ENCODE data around the gene CBLL2. TPM values are rescaled to one million over a fixed set of nuclear protein-coding genes. Genes with fewer than 3 reads are reported as not detected.

Gene CBLL2, protein sequence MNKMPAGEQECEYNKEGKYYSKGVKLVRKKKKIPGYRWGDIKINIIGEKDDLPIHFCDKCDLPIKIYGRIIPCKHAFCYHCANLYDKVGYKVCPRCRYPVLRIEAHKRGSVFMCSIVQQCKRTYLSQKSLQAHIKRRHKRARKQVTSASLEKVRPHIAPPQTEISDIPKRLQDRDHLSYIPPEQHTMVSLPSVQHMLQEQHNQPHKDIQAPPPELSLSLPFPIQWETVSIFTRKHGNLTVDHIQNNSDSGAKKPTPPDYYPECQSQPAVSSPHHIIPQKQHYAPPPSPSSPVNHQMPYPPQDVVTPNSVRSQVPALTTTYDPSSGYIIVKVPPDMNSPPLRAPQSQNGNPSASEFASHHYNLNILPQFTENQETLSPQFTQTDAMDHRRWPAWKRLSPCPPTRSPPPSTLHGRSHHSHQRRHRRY
- total RNA-seq (2021) = not detected in 2 replicates
- long read RNA-seq = 0 reads

- Mint-ChIP-seq H3K4me3 (no peak within 1 kb of the TSS), H3K9me3 (peaks cover 3 to 32% of the 10 kb centered on the region in 2 experiments; a peak in 4 of 5 replicates), H3K36me3 (ENCODE audit: insufficient read depth in 1 of 3, low read depth in 3 of 3) (peaks cover 0 to 3% (median 0%) of the 10 kb centered on the region in 3 experiments; a peak in 2 of 7 replicates), H3K27ac (no peak within 1 kb of the TSS; a peak in 2 of 7 replicates), H3K4me1 (0 out of 4 replicates have a peak, but pooled peaks cover 0 to 3% of the 10 kb centered on the region in 2 experiments), H3K27me3 (ENCODE audit: low read depth) (no peaks in the 10 kb centered on the region)
- Histone ChIP-seq H3K4me2 (ENCODE audit: insufficient read depth, insufficient read length, low read length) (no peak within 1 kb of the TSS), H3K9me3 (ENCODE audit: control insufficient read depth, low read depth, low read length) (no peaks in the 10 kb centered on the region), H3K9ac (ENCODE audit: extremely low read depth, insufficient read length, low read length) (no peak within 1 kb of the TSS), H2AK5ac (ENCODE audit: insufficient read length, low read length) (no peak within 1 kb of the TSS), H2BK120ac (ENCODE audit: low read depth, low read length, poor library complexity, severe bottlenecking) (no peak within 1 kb of the TSS), H4K20me1 (ENCODE audit: control insufficient read depth, insufficient read depth, insufficient read length) (no peaks in the 10 kb centered on the region), H3K14ac (ENCODE audit: insufficient read depth, low read length) (no peak within 1 kb of the TSS), H3K4ac (ENCODE audit: low read depth, low read length) (no peak within 1 kb of the TSS), H3K27ac (ENCODE audit: insufficient read length, low read depth, low read length) (no peak within 1 kb of the TSS), H3K79me1 (ENCODE audit: insufficient read depth, low read depth, low read length, poor library complexity, severe bottlenecking) (no peaks in the 10 kb centered on the region), H2BK20ac (ENCODE audit: low read depth, low read length, poor library complexity, severe bottlenecking) (no peak within 1 kb of the TSS), H3K79me2 (ENCODE audit: insufficient read depth, low read length) (no peaks in the 10 kb centered on the region), H2AFZ (ENCODE audit: low read length) (no peak within 1 kb of the TSS), H2BK15ac (ENCODE audit: low read depth, low read length) (no peak within 1 kb of the TSS), H4K8ac (replicated peaks; ENCODE audit: insufficient read length, low read depth, low read length) (no peak within 1 kb of the TSS), H2BK12ac (ENCODE audit: insufficient read length, low read depth, low read length) (no peak within 1 kb of the TSS), H3K23ac (ENCODE audit: insufficient read length, low read depth, low read length) (no peak within 1 kb of the TSS), H4K5ac (ENCODE audit: insufficient read length, low read depth, low read length) (no peak within 1 kb of the TSS), H3K27me3 (ENCODE audit: insufficient read depth, low read length) (no peaks in the 10 kb centered on the region), H3T11ph (ENCODE audit: low read length) (no peak within 1 kb of the TSS), H3K56ac (ENCODE audit: insufficient read length, low read depth, low read length) (no peak within 1 kb of the TSS), H4K91ac (ENCODE audit: insufficient read length, low read depth, low read length) (no peak within 1 kb of the TSS), H3K23me2 (ENCODE audit: insufficient read length, low read depth, low read length, poor library complexity, severe bottlenecking) (no peaks in the 10 kb centered on the region), H3K18ac (ENCODE audit: insufficient read length, low read depth, low read length) (no peak within 1 kb of the TSS), H3K4me1 (ENCODE audit: insufficient read depth, low read length) (no peaks in the 10 kb centered on the region), H2BK5ac (ENCODE audit: insufficient read length, low read length) (no peak within 1 kb of the TSS)
- TF ChIP-seq CTCF (conservative IDR thresholded peaks at IDR 0.05) = no peak
- no peak for DNase-seq
- WGBS (ENCODE audit: extremely low coverage, insufficient read length, low lambda C conversion rate) = no CpG with 5 or more reads among the region's 13 CpGs
These were observed at the start of gene CBLL2 for GRCh38 chrX:22272613-22273012. CBLL2 (plus strand) TSS chrX:22272913; CDS start chrX:22272992, 79 bp downstream.

Data from H9 (cell line).